Hematopoietic multipotent progenitor cell treated with erythropoietin and hydrocortisone succinate and interleukin-3 and kit ligand, for 15 days (in vitro differentiated cells): ENCODE data around the gene GPC3.

Experiments
- DNase-seq: peaks from one replicate; pipeline ENCODE4 v3.0.0-alpha.2; 2015; ENCODE audit warnings: low spot score

The GPC3 gene

DNA sequence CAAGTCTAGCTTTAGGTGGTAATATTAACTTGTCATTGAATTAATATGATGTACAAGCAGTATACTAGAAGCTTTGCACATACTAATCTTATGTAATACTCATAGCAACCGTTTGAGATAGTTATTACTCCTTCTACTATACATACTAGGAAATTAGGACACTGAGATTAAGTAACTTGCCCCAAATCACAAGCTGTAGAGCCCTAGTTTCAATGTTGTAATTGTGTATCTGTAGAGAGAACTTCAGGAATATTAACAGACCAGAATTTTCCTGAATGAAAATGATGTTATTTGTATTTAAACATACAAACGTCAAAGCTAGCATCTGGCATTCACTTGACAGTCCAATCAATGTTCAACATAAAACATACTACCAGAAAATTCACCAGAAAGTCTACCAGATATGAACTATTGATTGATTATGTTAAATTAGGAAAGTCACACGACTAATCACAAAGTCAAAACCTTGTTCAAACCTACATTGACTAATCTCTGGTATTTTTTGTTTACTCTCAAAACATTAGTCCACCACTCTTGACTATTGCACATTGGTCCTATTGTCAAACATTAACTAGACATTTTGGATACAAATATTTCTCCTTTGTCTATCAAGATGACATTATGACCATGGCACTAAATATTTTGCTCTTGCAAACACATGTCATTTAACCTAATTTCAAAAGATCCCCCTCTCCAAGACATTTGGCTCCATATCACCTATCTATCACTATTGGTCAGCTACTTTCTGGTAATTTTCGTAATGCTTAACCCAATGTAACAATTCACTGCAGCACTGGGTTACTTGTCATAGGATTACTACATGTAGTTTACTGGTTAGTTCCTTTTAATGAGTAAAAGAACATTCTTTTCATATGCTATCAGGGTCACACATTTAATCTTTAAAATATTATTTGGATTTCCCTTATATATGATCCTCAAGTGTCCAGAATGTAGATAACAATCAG, 100.7 kb downstream of the GPC3 start:
- DNase-seq: no peak

DNA sequence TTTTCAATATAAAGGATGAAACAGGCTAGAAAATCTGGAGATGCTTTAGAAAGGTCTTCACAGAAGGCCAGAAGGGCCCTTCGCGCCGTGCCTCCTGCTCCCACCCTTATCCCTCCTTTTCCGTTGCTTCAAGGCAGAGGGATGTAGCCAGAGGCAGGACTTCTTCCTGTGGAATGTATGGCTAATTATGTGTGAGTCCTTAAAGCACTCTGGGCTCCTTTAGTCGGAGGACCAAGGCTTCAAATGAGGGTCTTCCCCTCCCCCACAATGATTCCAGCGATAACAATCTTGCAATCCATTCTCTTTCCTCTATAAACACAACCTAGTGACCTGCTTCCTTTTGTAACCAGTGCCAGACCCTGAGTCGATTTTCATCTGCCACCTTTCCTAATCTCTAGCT, 103.5 kb downstream of the GPC3 start:
- DNase-seq: no peak

DNA sequence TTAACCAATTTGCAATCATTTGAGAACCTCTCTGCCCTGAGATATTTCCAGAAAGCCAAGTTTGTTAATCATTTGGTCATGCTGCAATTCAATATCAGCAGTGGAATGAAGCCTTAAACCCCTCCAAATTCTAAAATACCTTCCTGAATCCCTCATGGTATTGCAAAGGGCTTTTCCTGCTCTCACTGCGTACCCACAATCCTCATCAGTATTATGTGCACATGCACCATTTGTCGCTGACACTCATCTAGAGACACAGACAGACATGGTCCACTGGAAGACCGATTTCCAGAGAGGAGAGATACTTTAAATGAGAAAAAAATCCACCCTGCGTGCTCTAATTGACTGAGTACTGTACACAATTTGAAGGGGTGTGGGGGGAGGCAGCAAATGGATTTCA, 104.4 kb downstream of the GPC3 start:
- DNase-seq: no peak

DNA sequence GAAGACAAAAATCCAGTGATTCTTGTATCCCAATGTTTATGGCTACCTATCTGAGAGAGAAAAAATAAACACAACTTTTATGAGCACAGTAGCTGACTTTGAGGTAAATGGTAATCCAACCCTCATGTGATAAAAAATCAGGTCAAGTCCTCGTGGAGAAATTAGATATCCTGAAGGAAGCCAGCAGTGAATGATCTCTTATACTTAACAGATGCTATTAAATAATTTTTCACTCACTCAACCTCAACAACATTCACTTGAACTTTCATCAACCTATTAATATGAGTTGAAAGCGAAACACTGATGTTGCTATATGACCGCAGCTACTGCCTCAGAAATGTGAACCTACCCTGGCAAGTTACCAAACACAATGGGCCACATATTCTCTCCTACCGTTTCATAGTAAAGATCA, 105.4 kb downstream of the GPC3 start:
- DNase-seq: no peak

DNA sequence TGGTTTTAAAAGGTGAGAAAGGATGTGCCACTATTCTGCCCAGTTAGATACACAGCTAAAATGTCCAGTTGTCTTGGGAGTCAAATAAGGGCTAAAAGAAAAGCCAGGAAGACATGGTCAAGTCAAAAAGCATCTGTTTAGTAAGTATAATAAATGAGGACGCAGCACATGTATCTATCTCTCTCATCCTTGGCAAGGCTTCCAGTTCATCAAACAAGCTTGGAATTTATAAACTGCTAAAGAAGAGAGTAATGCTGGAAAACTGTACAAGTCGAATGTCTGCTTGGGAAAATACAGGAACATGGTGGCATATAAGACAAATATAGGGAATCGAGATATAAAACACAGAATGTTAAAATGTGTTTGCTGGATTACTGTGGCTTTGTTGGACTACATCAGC, 106.7 kb downstream of the GPC3 start:
- DNase-seq: no peak

DNA sequence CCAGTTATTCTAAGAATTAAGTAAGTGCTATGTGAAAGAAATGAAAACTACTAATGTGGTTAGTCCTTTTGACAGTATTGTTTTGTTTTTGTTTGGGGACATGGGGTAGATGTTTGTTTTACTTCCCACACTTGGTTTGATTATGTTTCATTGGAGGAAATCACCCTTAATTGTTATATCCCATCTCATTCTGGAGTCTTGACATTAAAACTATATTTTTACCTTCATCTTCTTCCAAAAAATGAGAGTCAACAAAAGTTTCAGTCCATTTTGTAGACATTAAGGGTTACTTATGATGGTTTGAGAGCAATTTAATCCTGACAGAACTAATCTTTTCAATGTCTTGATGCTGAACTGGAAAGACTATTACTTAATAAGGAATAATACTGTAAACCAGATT, 108.7 kb downstream of the GPC3 start:
- no peak for DNase-seq

DNA sequence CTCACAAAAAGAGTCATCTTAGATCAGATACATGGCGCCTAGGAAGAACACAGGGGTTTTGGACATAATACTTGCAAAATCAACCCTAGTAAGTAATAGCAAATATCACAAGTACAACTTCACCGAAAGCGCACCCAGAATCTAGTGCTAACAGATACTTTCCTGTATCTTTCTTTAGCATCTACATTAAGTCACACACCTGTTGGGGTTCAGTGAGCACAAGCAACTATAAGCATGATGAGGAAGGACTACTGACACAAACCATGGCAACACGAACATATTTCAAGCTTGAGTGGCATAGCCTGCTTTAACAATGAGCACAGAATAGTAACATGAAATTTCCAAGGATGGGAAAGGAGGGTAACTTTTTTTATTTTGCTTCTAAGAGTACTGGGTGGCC, 116.1 kb downstream of the GPC3 start:
- no peak for DNase-seq

DNA sequence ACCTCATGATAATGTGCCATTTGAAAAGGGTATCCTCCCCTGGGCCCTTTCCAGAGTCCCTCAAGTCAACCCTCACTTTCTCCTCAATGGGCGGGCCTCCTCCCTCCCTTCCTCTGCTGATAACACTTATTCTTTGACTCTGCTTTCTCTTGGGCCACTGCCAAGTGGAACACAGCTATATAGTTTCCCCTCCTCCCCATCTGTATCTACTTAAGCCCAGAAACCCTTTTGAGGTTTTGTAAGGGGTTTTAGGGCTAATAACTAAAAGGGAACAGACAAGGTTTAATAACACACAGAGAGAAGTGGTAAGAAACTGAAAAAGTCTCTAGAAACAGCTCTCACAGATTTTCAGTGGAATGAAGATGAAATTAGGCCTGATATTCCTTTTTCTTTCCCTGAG, 116.7 kb downstream of the GPC3 start:
- DNase-seq: no peak

DNA sequence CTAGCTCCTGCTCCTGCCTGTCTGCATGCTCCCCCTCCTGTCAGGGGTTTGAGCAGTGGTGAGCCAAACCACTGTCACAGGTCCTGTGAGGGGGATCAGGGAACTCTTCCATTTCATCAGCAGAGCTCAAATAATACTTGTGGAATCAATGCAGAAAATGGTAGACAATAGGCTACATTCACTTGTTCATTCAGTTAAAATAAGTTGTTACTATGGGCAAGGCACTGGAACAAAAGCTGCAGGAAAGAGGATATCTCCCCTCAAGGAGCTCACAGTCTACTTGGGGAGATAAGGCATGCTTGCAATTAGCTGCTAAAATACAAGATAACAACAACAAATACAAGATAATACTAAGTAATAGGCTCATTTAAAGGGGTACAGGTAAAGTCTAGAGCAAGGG, 117.1 kb downstream of the GPC3 start:
- no peak for DNase-seq

DNA sequence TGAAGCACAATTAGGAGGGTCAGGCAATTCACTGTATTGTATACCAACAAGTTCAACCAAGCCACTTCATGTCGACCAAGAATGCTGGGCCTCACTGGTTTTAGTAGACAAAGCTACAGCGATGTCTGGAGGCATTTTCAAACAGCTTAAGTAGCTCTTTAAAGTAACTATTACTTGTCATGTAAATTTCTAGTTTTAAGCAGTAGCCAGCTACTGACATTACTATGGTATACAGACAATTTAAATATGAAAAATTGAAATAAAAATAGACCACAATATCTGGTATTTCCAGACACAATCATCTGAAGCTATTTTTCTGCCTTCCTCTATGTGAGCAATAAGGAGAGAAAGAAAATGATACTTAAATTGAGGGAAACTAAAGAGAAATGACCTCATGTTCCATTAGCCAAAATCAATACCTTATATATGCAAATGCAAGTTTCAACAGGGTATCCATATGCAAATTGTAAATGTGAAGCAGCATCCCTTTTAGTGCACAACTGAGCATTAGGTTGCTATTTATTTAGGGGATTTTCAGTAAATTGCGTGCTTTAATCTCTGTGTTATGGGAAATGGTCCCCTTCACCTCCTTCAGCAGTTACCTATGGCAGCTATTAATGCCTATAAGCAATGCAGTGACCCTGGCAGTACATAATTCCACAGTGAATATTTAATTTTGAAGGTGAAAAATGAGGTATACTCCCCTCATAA, 119.5 kb downstream of the GPC3 start:
- no peak for DNase-seq

DNA sequence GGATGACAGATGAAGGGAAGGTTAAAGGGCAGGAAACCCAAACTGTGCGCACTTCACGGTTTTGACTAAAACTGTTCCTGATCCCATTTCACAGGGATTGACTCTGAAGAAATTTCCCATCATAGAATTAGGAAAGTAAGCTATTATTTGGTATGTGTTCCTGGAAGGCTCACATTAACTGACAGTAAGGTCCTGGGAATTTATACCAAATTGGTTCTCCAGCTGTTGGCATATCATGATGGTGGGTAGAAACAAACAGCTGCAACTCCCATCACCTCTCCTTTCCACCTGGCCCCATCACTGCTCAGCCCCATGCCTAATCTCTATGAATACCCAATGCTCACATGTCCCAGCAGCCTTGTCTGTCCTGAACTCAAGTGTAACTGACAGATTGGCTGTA, 121.2 kb downstream of the GPC3 start:
- DNase-seq: no peak

DNA sequence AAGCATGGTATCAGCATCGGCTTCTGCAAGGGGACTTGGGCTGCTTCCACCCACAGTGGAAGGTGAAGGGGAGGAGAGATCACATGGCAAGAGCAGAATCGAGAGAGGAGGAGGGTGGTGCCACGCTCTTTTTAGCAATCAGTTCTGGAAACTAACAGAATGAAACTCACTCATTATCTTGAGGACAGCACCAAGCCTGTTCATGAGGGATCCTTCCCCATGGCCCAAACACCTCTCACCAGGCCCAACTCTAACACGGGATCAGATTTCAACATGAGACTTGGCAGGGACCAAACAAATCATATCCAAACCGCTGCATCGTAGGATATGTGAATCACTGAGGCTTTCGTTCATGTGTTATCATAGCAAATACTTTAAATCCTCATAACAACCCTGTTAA, 125.5 kb downstream of the GPC3 start:
- DNase-seq: no peak

DNA sequence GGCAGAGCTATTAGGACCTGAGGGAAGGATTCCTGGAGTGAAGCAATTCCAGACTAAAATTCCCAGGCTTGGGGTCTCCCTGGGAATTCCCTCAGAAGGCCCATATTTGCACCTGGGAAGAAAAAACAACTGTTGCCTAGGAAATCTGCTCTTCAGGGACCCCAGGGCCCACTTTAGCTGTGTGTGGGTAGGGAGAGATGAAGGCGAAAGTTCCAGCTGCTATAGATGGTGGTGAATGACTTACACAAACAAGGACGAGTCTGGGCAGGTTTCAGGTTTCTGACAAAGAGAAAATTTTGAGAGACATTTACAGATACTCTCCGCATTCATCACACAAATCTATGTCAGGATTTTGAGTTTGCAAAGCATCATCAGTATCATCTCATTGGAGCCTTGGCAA, 126.1 kb downstream of the GPC3 start:
- DNase-seq: no peak

DNA sequence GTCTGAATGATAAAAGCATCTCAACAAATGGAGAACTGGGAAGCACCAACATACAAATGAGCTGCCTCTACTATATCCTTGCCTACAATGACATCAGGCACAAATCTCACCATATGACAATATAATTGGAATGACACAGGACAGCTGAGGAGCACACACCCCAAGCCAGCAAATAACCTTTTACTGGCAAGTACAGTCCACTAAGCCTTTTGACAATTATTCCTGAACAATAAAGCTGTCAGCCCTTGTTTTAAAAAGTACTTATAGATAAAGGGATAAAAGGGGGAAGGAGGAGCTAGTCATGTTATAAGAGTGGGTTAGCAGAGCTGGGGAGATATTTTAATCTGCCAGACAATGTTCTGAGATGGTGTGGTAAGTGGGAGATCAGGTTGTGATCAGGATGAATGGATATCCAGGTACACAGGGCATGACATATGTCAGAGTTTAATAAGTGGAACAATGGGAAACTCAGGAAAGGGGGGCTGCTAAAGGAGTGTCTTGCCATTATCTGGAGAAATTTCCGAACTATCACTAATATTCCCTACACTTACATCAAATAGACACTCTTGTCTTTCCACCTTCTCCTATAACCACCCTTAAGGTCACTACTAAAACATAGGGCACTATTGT, 127.6 kb downstream of the GPC3 start:
- DNase-seq: no peak

DNA sequence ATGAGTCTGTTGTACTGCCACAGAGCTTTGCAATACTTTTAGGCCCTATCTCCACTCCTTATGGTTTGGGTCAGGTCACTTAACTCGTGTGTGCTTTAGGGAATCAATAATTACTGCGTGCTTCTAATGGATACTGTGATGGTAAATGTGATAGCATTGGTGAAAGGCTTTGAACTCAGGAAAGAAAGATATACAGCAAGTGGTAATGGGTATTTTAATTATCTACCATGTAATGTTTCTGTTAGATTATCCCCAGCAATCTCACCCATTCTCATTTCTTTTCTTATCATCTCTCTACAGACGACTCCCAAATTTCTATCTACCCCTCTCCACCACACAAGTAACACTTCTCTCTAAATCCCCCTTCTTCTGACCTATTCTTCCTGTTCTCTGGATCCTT, 128.6 kb downstream of the GPC3 start:
- no peak for DNase-seq

DNA sequence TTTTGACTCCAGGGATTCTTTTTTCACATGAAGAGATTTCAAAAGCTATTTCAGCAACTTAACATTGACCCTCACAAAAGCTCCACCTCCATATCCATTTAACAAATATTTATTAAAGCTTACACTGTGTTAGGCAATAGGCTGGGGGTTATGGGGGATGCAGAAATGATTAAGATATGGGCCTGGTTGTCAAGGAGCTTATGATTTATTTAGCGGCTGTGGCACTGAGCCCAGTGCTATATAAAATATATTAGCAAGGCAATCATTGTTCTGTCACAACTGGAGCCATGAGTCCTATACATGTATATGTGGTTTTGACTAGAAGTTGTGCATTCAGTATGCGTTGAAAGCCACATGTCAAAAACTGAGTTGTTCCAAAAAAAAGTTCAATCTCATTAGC, 131.1 kb downstream of the GPC3 start:
- DNase-seq: no peak

DNA sequence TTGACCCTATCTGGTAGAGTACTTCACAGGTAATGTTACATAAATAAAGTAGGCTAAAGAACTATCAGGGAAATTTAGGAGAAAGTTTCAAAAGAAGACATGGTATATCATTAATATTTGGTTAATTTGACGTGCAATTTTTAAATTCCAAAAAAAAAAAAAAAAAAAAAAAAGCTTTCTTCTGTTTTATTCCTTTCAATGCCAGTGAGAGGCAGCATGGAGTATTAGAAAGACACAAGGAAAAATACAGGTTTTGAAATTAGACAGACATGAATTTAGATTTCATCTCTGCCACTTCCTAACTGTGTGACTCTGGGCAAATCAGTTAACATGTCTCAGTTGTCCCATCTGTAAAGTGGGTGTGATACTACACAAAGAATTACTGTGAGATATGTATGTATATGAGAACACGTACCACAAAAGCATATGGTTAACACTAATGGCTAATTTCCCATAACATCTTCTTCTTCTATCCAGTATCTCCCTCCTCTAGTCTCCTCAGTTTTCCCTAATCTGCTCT, 132.5 kb downstream of the GPC3 start:
- no peak for DNase-seq

DNA sequence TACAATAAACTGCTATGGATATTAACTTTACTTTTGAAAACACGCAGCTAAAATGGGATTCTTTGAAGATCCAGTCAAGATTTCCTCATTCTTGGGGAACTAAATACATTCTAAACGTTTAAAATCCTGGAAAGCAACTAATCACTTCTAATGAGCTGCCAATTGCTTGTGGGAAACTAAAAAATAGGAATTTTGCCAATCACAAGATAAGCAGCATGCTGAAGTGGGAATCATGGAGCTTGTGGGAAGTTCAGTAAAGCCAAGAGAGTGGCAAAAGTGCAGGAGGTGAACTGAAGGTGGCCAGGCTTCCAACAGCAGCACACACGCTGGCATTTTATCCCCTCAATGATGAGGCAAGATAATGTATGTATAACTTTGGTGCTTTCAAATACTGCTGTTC, 133.0 kb downstream of the GPC3 start:
- DNase-seq: no peak

DNA sequence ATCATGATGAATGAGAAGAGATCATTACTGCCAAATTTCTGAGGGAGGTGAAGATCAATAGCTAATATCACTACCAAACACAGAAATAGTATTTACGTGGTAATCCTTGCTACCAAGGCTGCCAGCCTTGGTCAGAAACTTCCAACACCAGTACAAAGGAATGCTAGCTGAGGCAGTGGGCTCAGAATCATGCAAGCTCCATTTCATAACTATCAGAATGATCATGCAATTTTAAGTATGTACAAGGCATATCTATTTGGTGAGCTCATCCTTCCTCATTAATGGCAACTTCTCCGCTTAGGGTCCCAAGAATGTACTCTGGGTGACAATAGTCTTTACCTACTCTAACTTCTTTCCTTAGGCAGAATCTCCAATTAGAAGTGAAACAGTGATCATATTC, 135.0 kb downstream of the GPC3 start:
- DNase-seq: no peak

DNA sequence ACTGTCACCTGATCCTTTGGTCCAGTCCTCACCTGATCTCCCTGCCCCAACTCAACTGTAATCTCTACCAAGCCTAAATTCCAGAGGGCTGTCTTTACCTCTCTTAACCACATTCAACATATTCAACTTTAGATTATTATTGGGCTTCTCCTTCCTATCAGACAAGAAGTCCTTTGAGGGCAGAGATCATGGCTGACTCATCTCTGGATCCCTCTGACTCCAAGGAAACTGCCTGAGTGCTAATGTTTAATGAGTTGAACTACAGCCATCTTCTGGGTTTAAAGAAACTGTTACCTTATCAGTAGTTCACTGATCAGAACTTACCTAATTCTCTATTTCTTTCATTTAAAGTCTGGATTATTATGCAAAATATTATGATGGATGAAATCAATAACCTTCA, 135.7 kb downstream of the GPC3 start:
- DNase-seq: no peak

DNA sequence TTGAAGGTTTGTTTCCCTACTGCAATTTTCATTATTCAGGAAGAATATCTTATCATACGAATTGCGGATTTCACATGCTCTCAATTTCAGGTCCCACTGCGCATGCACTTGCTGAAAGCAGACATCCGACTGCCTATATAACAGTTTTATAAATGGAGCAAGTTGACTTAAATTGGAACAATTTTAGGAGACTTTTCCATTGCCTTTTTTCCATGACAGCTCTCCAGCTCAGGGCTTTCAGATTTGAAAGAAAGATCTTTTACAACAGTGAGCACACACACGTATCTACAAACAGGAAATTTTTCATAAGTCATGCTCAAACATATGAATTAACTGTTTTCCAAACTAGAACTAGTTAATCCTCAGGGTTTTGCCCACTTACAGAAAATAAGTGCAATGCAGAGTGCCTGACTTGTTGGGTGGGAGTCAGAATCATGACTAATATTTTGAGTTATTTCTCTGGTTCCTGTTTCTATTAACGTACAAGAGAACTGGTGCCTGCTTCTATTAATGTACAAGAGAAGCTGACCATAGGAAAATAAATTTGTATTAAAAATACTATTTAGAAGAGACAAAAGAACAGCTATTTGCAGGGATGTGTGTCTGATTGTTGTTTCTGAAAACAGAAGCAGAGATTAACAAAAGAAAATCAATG, 137.9 kb downstream of the GPC3 start:
- DNase-seq: no peak

DNA sequence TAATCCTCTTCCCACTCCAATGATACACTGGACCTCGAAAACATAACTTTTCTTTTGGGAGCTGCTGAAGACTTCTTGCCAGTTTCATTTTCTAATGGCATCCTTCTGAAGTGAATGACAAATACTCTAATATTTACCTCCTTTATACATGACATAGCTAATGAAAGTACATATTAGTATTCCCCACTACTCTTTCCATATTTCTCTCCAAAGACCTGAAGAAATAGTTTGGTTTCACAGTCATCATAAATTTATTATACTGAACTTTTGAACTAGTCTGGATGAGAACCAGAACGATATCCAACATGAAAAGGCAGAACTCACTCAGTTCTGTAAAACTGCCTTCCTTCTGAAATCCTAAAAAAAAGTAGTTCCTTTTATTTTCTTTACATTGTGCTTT, 139.1 kb downstream of the GPC3 start:
- DNase-seq: no peak
